HG03039 (cell line): Measurements from ENCODE around the gene LARGE1.

ENCODE experiments used
- ATAC-seq: cut with Tn5 transposase; IDR thresholded peaks from one replicate; pipeline ENCODE4 v1.9.1; 2021; ENCODE audit warnings: mild to moderate bottlenecking, moderate library complexity; ENCODE audit not compliant: unreplicated experiment

Gene LARGE1

DNA sequence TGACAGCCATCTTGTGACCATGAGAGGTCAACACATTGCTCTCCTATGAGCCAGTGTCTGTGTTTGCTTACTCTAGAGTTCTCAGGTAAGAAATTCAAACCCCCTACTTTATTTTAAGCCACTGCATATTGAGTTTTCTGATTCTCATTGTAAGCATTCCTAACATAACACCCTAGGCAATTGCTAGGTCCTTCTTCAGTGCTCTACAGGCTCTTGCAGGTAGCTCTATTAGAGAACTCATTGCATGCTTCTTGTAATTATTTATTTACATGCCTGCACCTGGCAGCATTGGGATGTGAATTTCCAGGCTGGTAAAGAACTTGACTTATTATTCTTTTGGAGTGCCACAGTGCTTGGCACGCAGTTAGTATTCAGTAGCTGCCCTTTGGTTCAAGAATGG lies 573.3 kb downstream of the LARGE1 start:
- ATAC-seq = no peak

DNA sequence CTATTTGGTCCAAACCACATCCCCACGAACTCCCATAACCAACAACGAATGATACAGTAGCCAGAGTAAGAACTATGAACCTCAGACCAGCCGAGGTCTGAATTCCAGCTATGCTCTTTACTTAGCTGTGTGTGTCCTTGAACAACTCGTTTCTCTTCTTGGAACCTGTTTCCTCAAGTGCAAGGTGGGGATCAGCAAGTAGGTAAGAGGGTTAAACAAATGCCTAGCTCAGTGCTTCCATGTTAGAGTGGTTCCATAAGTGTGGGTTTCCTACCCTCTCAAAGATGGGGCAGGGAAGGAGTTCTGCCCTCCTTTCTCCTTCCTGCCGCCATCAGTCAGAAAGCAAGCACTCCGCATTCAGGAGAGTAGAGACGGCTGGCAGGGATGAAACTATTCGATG lies 578.7 kb downstream of the LARGE1 start:
- no peak for ATAC-seq

DNA sequence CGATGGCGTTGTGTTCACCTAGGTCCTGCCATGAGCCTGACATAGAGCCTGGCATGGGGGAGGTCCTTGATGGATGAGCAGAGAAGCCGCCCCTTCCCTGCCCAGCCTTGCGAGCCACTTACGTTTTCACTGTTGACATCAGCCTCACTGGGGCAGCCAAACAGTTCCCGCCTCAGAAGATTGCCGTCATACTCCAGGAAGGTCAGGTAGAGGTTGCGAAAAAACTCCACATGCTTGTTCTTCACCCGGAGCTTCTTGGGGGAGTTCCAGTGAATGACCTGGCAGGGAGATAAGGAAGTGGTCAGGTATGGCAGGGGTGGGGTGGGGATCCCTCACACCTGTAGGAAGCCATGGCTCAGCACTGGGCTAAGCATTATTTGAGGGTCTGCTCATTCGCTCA lies 582.8 kb downstream of the LARGE1 start:
- ATAC-seq = no peak

DNA sequence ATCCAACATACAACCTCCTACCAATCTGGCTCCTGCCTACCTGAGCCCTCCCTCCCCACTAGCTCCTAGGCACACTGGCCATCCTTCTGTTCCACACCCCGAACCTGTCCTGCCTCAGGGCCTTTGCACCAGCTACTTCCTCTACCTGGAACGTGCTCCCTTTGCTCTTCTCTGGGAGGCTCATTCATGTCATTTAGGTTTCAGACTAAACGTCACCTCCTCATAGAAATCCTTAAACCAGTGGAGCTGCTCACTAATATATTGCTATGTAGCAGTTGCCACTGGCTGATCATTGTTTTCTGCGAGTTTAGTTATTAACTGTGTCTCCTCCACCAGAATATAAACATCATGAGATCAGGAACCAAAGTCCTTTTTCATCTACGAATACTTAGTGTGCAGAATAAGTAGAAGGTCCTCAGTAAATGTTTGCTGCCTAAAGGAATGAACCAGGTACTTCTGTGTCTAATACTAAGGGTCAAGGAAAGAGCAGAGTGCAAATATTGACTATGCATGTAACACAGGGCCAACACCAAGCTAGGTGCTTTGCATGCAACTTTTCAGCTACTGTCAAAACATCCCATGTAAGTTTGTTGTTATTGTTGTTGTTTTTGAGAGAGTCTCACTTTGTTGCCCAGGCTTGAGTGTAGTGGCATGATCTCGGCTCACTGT lies 584.5 kb downstream of the LARGE1 start:
- no peak for ATAC-seq

DNA sequence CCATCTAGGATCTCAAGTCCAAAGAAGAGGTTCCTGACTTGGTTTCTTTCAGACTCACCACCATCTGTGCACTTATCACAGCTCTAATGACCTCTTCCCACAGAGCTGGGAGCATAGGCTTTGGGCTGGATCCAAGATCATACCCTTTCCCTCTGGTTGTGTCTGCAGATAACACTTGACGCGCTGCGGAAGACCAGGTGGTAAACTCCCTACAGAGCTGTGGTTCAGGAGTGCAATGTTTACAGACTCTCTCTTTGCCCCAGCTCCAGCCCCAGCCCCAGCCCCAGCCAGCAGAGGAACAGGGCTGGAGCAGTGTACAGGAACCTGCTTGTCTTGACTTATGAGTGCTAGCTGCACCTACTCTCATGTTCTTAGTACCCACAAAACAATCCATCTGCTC lies 587.7 kb downstream of the LARGE1 start:
- ATAC-seq = no peak

DNA sequence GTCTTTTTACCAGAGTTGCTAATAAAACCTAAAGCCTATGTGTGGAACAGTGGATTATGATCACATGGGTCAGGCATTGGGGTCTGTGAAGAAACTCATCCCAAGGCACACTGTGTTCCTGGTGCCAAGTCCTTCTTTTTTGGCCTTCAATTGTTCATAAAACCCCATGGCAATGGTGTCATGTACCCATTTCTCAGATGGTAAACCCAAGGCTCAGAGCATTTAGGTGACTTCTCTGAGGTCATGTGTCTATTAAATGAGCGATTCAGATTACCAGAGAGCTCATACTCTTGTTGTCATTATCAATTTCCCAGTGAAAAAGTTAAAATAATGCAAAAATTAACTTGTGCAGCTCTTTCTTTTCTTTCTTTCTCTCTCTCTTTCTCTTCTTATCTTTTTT lies 589.3 kb downstream of the LARGE1 start:
- ATAC-seq = no peak

DNA sequence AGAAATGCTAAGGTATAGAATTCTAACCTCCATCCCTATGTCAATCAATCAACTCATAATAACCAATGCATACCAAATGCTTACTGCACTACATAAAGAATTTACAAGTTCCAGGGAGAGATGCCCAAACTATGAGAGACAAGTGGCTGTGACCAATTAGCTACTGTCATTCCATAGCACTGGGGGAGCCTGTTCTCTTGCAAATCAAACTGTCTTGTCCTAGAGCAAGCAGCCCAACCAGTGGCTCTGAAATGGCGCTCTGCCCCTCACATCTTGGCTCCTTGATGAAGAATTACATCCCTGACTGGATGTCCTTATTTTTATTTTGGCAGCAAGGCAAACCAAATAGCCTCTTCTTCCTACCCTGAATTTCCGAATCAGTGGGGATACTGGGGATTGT lies 589.7 kb downstream of the LARGE1 start:
- ATAC-seq = no peak

DNA sequence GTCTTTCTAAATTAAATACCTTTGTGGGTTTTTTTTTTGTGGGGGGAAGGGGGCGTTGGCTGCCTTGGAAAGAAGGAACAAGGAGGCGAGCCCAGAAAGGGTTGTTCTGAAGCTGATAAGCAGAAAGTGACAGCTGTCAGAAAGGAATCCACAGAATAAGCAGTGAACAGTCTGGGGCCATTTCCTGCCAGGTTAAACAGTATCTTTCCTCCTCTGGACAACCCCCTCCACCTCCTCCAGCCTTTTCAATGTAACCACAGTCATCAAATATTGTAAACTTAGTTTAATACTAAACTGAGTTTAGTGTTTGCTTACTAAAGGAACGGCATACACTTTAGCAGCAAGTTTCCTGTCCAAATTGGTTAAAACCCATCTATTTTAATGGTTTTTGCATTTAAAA lies 590.9 kb downstream of the LARGE1 start:
- ATAC-seq = no peak

DNA sequence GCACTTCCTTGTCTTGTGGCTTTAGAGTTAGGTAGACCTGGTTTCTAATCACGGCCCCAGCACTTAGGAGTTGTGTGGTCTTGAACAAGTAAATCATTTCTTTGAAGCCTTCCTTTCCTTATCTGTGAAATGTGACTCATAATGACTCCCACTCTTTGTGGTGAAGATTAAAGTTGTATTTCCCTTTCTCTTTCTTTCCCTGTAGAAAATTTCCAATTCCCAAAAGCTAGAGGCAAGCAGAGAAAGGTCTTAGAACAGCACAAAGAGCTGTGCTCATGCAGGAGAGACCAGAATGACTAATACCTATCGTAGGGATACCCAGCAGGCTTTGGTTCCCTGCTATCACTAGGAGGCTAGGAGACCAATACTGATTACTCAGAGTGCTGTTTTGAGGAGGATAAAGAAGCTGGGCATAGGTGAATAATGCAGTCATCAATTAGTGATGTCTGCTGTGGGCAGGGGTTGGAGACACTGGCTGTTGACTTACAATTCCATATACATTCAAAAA lies 591.4 kb downstream of the LARGE1 start:
- ATAC-seq = no peak

DNA sequence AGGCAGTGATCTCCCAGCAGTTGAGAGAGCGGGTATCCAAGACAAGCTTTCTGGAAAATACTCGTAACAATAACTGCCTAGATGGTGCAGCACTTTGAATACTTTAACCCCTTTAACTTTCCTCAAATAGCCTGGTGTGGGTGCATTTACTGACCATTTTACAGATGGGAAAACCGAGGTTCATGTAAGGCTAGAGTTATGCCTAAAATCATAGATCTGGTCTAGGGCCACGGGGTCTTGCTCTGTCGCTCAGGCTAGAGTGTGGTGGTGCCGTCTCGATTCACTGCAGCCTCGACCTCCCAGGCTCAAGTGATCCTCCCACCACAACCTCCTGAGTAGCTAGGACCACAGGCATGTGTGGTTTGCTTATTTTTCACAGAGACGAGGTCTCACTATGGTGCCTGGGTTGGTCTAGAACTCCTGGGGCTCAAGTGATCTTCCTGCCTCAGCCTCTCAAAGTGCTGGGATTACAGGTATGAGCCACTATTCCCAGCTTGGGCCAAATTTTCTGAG lies 592.9 kb downstream of the LARGE1 start:
- no peak for ATAC-seq

DNA sequence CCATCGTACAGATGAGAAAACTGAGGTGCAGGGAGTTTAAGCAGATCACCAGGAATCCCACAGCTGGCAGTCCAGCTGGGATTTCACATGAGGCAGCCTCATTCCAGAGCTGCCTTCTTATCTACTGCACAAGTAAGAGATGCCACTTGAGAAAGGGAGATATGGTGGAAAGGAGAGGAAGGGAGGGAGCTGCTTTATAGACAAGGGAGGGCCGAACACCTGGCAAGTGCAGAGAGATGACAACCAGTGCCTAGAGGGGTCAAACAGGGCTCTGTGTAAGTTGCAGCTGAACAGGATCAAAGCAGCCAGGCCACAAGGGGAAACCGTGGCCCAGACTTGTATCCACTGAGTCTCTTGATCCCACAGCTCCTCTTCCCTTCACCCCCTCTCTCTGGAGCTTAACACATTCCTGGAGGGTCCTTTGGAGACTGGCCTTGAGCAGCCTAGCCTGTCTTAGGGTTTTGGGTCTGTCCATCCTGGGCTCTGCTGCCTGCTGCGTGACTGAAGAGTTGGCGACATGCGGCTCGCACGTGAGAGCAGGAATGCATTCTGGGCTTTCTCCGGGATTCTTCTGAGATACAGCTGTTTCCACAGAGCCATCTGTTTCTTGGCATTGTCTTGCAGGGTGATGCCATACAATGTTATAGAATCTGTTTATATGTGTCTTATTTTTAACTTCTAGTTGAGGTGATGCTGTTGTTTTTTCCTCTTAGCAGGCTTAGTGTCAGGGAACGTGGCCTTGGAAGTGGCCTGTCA lies 593.6 kb downstream of the LARGE1 start:
- ATAC-seq = no peak

DNA sequence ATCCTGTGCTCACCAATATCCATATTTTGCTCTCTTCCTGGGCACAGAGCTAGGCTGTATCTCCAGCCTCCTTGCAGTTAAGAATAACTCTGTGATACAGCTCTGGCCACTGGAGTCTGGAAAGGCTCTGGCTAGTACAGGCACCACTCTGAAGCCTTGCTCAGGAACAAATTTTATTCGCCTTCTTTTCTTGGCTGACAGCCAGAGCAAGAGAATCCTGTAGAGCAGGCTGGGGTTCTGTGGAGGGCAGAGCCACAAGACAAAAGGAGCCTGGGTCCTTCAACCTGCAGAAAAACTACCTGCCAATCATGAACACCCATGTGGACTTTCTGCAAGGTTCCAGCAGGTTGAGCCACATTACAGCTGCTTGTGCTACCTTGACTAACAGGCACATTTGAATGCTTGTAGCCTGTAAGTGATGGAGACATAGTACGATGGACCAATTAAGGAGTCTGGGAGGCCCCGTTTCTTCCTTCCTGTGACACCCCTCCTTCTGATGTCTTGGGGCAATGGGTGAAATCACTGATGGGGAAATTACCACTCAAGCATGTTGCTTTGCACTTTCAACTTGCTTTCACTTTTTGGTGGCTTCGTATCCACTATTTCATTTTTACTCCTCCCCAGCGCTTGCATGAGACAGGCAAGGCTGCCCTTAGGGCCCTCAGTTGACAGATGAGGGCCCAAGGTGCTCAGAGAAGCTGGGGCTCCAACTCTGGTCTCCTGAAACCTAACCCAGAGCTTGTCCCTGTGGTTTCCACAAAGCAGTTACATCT lies 594.9 kb downstream of the LARGE1 start:
- no peak for ATAC-seq

DNA sequence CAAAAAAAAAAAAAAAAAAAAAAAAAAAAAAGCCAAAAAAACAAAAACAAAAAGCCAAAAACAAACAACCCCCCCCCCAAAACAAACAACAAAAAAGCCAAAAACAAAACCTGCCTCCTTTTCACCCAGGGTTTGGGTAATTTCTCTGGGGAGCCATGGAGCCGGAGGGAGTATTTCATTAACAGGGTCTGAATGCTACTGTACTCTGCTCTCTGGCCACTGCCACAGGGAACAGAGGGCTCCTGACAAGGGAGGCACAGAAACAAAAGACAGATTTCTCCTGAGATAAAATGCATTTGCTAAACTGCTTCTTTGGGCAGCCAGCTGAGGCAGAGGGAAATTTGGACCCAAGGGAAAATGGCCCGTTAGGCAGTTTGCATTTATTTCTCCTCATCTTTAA lies 596.0 kb downstream of the LARGE1 start:
- ATAC-seq = no peak

DNA sequence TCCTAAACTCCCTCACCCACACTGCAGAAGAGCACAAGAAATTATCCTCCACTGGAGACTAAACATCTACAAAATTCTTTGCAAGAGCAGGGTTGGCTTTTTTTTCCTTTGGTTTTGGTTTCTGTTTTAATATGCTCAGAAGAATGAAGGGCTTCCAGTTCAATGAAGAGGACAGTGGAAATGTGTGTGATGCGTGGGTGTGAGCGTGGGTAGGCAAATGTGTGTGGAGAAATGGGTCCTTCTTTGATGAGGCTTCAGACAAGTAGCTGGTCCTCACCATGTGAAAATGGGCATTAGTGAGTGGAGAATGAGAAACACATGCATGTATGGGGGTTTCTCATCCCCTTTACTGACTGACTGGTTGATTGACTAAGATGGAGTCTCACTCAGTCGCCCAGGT lies 598.8 kb downstream of the LARGE1 start:
- no peak for ATAC-seq

DNA sequence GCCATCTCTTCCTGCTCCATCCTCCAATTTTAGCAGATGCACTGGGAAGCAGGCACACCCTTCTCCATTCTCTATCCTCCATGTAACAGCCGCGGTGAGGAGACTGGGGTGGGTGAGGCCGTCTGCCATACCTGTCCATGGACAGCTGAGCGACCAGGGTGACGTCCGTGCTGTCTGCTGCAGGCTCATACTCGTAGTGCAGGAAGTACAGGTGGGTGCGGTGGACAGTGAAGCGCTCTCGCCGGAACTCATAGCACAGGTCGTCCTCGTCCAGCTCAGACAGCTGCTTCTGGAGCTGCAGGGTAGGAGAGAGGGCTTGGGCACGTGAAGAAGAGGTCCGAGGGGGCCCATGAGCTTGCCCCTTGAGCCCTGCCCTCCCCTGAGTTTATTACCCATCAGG lies 604.3 kb downstream of the LARGE1 start:
- no peak for ATAC-seq

DNA sequence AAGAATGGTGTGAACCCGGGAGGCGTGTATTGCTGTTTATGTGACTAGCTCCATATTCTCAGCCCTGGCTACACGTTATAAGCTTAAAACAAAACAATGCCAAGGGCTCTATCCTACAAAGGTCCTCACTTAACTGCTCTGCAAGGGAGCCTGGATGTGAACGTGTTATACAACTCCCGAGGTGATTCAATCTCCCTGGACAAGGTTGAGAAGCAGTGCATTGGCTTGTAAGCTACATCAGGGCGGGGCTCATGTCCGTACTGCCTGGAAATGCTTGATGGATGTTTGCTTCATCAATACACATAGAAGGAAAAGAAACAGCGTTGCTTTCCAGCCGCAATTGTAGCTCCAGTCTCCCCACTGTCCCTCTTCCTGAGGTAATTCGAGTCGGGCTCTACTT lies 605.2 kb downstream of the LARGE1 start:
- no peak for ATAC-seq

DNA sequence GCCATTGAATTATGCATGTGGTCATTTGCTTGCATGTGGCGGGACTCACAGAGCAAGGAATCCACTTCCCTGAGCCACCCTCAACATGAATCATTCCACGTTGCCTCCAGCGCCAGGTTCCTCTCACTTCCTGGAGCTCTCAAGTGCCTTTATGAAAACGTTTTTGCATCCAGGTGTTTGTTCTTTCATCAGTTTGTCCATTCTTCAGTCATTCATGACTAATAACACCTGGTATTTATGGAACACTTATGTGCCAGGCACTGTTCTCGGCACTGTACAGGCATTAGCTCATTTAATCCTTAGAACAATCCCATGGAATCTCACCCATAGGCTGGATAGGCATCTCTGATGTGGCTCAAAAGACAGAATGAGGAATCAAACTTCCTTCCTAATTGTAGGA lies 606.0 kb downstream of the LARGE1 start:
- no peak for ATAC-seq

DNA sequence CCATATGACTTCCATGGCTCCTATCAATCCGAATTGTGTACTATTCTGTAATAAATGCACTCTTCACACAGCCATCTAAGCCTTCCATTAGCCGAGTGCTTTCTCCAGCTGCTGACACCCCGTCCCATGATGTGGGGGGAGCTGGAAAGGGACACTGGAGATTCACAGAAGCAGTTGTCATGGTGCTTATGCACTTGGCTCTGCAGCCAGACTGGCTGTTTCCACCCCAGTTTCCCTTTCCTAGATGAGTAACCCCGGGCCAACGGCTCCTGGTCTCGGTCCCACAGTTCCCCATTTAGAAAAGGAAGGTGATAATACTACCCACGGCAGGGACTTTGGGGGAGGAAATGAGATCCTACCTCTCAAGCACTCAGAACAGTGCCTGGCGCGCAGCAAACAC lies 617.2 kb downstream of the LARGE1 start:
- ATAC-seq = no peak

DNA sequence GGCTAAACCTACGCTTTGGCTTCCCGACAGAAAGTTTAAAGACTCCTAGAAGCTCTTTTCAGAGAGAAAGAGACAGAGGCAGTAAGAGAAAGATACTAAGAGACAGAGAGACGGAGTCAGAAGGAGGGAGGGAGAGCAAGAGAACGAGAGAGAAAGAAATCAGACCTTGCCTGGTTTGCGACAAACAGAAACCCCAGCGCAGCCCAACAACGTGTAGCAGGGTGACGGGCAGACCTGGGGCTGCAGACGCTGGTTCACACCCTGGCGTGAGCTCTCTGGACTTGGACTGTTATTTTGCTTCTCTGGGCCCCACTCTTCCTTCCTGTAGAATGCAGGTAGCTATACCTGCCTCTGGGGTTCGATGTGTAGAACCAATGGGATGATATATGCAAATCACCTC lies 617.7 kb downstream of the LARGE1 start:
- ATAC-seq = no peak

DNA sequence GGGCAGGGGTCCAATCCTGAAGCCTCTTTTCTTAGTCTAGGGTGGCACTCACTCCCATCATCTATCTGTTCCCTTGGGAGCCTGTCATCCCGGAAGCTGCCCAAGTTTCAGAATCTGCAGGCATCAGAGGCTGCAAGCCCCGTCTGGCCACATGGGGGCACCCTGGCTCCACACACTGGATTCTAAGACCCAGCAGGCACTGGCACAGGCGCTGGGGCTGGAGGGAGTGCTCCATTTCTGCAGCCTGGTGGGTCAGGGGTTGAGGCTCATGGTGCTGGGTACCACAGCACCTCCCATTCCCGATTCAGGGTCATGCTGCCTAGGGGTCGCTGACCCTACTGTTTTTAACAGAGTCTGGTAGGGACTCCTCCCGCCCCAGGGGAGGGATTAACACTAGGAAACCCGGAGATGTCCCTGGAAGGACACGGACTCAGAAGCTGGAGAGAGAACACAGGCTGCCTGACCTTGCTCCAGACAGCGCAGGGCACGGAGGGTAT lies 618.2 kb downstream of the LARGE1 start:
- no peak for ATAC-seq

DNA sequence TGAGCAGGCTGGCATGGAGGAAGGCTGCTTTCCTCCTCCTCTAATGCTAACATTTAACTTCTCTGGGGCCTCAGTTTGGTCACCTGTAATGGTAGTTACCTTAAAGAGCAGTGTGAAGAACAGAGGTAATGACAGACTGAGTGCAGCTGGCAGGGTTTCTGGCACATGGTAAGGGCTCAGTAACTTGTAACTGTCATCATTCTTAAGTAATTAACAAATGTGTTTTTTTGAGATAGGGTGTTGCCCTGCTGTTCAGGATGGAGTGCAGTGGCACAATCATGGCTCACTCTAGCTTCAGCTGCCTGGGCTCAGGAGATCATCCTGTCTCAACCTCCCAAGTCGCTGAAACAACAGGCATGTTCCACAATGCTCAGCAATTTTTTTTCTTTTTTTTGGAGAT lies 620.1 kb downstream of the LARGE1 start:
- no peak for ATAC-seq
